NCI-H2081 treated with DMSO at 0.1 percent for 48 hours (cell line): Measurements from ENCODE around the gene TTC21B.

Experiments
- DNase-seq: peaks from one replicate; lab custom pipeline; 2025; lab: John Stamatoyannopoulos, UW

TTC21B gene

GRCh38 chr2:165835363-165835762 lies 118.2 kb downstream of the TTC21B start:
- no peak for DNase-seq

- DNase-seq, result no peak
Observed at GRCh38 chr2:165833156-165833555, 120.4 kb downstream of the TTC21B start.

GRCh38 chr2:165827921-165828276 lies 125.7 kb downstream of the TTC21B start:
- no peak for DNase-seq

- DNase-seq, result no peak
Observed at GRCh38 chr2:165827016-165827920, 126.3 kb downstream of the TTC21B start.

- DNase-seq, result no peak
Observed at GRCh38 chr2:165825041-165825440, 128.5 kb downstream of the TTC21B start.
